ENCODE data around the gene FOXRED1. TPM values are rescaled to one million over a fixed set of nuclear protein-coding genes. Genes with fewer than 3 reads are reported as not detected.

The FOXRED1 gene
- total and polyA plus RNA-seq, 5 donors from 2014 or later: 13.9 to 33.3 (median 20.0) TPM

- H3K36me3 Mint-ChIP-seq: peaks cover 47% of the 10 kb centered on the region
- H3K27me3 Mint-ChIP-seq: no peaks in the 10 kb centered on the region
- peaks cover 21 to 48% (median 35%) of the 10 kb centered on the region in 4 donors for H3K4me1 Mint-ChIP-seq
- H3K9me3 ChIP-seq (ENCODE audit: control insufficient read depth in 2 of 2, low read length in 2 of 2): no peaks in the 10 kb centered on the region
- ATAC-seq (ENCODE audit: low read depth in 2 of 2): no peak
- no peaks in the 10 kb centered on the region for H3K27me3 ChIP-seq (ENCODE audit: control insufficient read depth, insufficient read depth, low read length)
- no peak for DNase-seq
- peaks cover 41% of the 10 kb centered on the region for H3K36me3 ChIP-seq (ENCODE audit: control insufficient read depth, insufficient read depth, low read length)
- H3K4me3 ChIP-seq (ENCODE audit: low read depth, low read length): no peak overlapping the region
- H3K9me3 Mint-ChIP-seq: peaks cover 0 to 4% (median 2%) of the 10 kb centered on the region in 7 donors
- peaks cover 7% of the 10 kb centered on the region for H3K4me1 ChIP-seq (ENCODE audit: control insufficient read depth, insufficient read depth, low read length, poor library complexity, severe bottlenecking)
- peak overlapping the region in 1 of 3 donors; percentile 35 for H3K27ac Mint-ChIP-seq
- H3K27ac ChIP-seq (ENCODE audit: insufficient read depth, low read length, poor library complexity, severe bottlenecking): no peak overlapping the region
- no peak overlapping the region for H3K4me3 Mint-ChIP-seq
These were observed 44.0 kb downstream of the FOXRED1 start for GRCh38 chr11:126312961-126313360.

GRCh38 chr11:126313826-126314225 is 44.9 kb downstream of the FOXRED1 start:
- ATAC-seq (ENCODE audit: low read depth in 2 of 2) (no peak), DNase-seq (no peak)
- Histone ChIP-seq H3K9me3 (ENCODE audit: control insufficient read depth in 2 of 2, low read length in 2 of 2) (no peaks in the 10 kb centered on the region), H3K4me3 (ENCODE audit: low read depth, low read length) (no peak overlapping the region), H3K27ac (ENCODE audit: insufficient read depth, low read length, poor library complexity, severe bottlenecking) (no peak overlapping the region), H3K4me1 (ENCODE audit: control insufficient read depth, insufficient read depth, low read length, poor library complexity, severe bottlenecking) (peaks cover 15% of the 10 kb centered on the region), H3K27me3 (ENCODE audit: control insufficient read depth, insufficient read depth, low read length) (no peaks in the 10 kb centered on the region), H3K36me3 (ENCODE audit: control insufficient read depth, insufficient read depth, low read length) (peaks cover 34% of the 10 kb centered on the region)
- Mint-ChIP-seq H3K36me3 (peaks cover 42% of the 10 kb centered on the region), H3K4me3 (no peak overlapping the region), H3K27ac (no peak overlapping the region), H3K27me3 (no peaks in the 10 kb centered on the region), H3K4me1 (peaks cover 25 to 53% (median 38%) of the 10 kb centered on the region in 4 donors), H3K9me3 (peaks cover 0 to 4% (median 2%) of the 10 kb centered on the region in 7 donors)

DNA sequence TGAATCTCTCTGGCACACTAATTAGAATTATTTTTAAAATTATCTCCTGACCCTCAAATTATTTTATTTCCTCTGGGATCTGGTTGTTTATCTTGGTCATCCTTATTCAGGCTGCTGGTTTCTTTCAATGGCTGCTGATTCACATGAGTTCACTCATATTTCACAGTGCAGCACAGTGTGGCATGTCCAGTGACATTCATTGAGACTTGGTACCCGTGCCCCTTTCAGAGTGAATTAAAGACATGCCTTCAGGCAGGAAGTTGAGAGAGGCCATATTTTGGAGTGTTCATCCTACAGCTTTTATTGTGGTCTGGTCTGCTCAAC is 48.4 kb downstream of the FOXRED1 start:
- peaks cover 26 to 46% (median 39%) of the 10 kb centered on the region in 4 donors for H3K4me1 Mint-ChIP-seq
- H3K9me3 Mint-ChIP-seq: peaks cover 0 to 4% (median 2%) of the 10 kb centered on the region in 7 donors
- peak overlapping the region in 3 of 4 donors; percentile 39 to 79 (median 49) for H3K4me3 Mint-ChIP-seq
- DNase-seq (no peak), ATAC-seq (ENCODE audit: low read depth in 2 of 2) (no peak)
- no peaks in the 10 kb centered on the region for H3K27me3 Mint-ChIP-seq
- Histone ChIP-seq H3K9me3 (ENCODE audit: control insufficient read depth in 2 of 2, low read length in 2 of 2) (no peaks in the 10 kb centered on the region), H3K27ac (ENCODE audit: insufficient read depth, low read length, poor library complexity, severe bottlenecking) (no peak overlapping the region), H3K4me1 (ENCODE audit: control insufficient read depth, insufficient read depth, low read length, poor library complexity, severe bottlenecking) (peaks cover 22% of the 10 kb centered on the region), H3K27me3 (ENCODE audit: control insufficient read depth, insufficient read depth, low read length) (no peaks in the 10 kb centered on the region), H3K4me3 (ENCODE audit: low read depth, low read length) (no peak overlapping the region), H3K36me3 (ENCODE audit: control insufficient read depth, insufficient read depth, low read length) (peaks cover 37% of the 10 kb centered on the region)
- peaks cover 39% of the 10 kb centered on the region for H3K36me3 Mint-ChIP-seq
- peak overlapping the region in 2 of 3 donors; percentile 64 to 72 for H3K27ac Mint-ChIP-seq

DNA sequence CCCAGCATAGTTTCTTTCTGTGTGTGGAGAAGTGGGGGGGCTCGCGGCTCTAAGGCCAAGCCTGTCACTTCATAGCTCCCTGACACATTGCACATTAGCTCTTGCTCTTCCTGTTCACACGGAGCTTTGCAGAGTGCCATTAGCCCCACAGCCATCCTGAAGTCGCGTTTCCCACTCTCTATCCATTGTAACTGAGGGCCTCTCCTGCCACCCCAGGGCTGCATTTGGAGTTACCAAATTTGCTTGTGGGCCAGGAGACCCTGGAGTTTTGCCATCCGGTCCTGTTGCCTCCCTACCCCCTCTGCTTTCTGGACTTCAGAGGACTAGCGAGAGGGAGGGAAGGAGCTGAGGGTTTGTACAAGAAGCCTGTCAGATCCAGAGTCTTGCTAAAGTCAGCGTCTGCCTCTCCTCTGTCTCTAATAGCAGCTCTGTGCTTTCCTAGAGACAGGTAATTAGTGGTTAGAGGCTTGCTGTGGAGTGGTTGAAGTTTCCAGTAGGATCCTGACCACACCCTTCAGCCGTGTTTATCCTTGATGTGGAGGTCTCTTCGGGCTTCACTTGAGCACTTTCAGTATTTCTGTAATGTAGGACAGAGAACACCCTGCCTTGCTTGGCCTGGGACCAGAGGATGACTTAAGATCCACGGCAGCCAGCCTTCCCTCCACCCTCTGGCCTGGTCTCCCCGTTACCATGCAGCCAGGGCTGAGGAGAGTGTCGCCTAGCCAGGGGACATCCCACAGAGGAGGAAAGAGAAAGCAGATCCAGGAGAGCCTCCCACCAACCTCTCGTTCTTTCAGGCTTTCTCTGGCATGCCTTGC is 49.0 kb downstream of the FOXRED1 start:
- H3K4me1 Mint-ChIP-seq: peaks cover 26 to 46% (median 39%) of the 10 kb centered on the region in 4 donors
- no peaks in the 10 kb centered on the region for H3K27me3 Mint-ChIP-seq
- ATAC-seq (ENCODE audit: low read depth in 2 of 2) (peak; percentile 32 to 56), DNase-seq (peak in 2 of 3 donors; percentile 3 to 36)
- H3K9me3 Mint-ChIP-seq: peaks cover 0 to 4% (median 2%) of the 10 kb centered on the region in 7 donors
- Histone ChIP-seq H3K27ac (ENCODE audit: insufficient read depth, low read length, poor library complexity, severe bottlenecking) (no peak overlapping the region), H3K4me3 (ENCODE audit: low read depth, low read length) (no peak overlapping the region), H3K36me3 (ENCODE audit: control insufficient read depth, insufficient read depth, low read length) (peaks cover 32% of the 10 kb centered on the region), H3K9me3 (ENCODE audit: control insufficient read depth in 2 of 2, low read length in 2 of 2) (no peaks in the 10 kb centered on the region), H3K27me3 (ENCODE audit: control insufficient read depth, insufficient read depth, low read length) (no peaks in the 10 kb centered on the region), H3K4me1 (ENCODE audit: control insufficient read depth, insufficient read depth, low read length, poor library complexity, severe bottlenecking) (peaks cover 22% of the 10 kb centered on the region)
- peak overlapping the region in 3 of 4 donors; percentile 39 to 79 (median 49) for H3K4me3 Mint-ChIP-seq
- peaks cover 39% of the 10 kb centered on the region for H3K36me3 Mint-ChIP-seq
- peak overlapping the region; percentile 64 to 83 (median 80) for H3K27ac Mint-ChIP-seq

GRCh38 chr11:126318574-126319373 is 49.8 kb downstream of the FOXRED1 start:
- H3K27me3 Mint-ChIP-seq: no peaks in the 10 kb centered on the region
- Histone ChIP-seq H3K4me1 (ENCODE audit: control insufficient read depth, insufficient read depth, low read length, poor library complexity, severe bottlenecking) (peaks cover 22% of the 10 kb centered on the region), H3K27ac (ENCODE audit: insufficient read depth, low read length, poor library complexity, severe bottlenecking) (no peak overlapping the region), H3K9me3 (ENCODE audit: control insufficient read depth in 2 of 2, low read length in 2 of 2) (no peaks in the 10 kb centered on the region), H3K36me3 (ENCODE audit: control insufficient read depth, insufficient read depth, low read length) (peaks cover 27% of the 10 kb centered on the region), H3K4me3 (ENCODE audit: low read depth, low read length) (peak overlapping the region; percentile 41), H3K27me3 (ENCODE audit: control insufficient read depth, insufficient read depth, low read length) (no peaks in the 10 kb centered on the region)
- H3K4me3 Mint-ChIP-seq: peak overlapping the region in 3 of 4 donors; percentile 2 to 79 (median 39)
- peak in 1 of 3 donors; percentile 39 for DNase-seq
- peaks cover 35% of the 10 kb centered on the region for H3K36me3 Mint-ChIP-seq
- peak overlapping the region; percentile 64 to 83 (median 80) for H3K27ac Mint-ChIP-seq
- H3K9me3 Mint-ChIP-seq: peaks cover 0 to 4% (median 0%) of the 10 kb centered on the region in 7 donors
- peaks cover 26 to 48% (median 38%) of the 10 kb centered on the region in 4 donors for H3K4me1 Mint-ChIP-seq
- ATAC-seq (ENCODE audit: low read depth in 2 of 2): peak; percentile 54 to 65

GRCh38 chr11:126319374-126319740 is 50.4 kb downstream of the FOXRED1 start:
- H3K9me3 ChIP-seq (ENCODE audit: control insufficient read depth in 2 of 2, low read length in 2 of 2): no peaks in the 10 kb centered on the region
- peaks cover 26 to 44% (median 36%) of the 10 kb centered on the region in 4 donors for H3K4me1 Mint-ChIP-seq
- peak overlapping the region in 2 of 3 donors; percentile 32 to 64 for H3K27ac Mint-ChIP-seq
- H3K4me1 ChIP-seq (ENCODE audit: control insufficient read depth, insufficient read depth, low read length, poor library complexity, severe bottlenecking): peaks cover 22% of the 10 kb centered on the region
- H3K9me3 Mint-ChIP-seq: peaks cover 0 to 4% (median 0%) of the 10 kb centered on the region in 7 donors
- H3K27ac ChIP-seq (ENCODE audit: insufficient read depth, low read length, poor library complexity, severe bottlenecking): no peak overlapping the region
- H3K36me3 Mint-ChIP-seq: peaks cover 30% of the 10 kb centered on the region
- peaks cover 22% of the 10 kb centered on the region for H3K36me3 ChIP-seq (ENCODE audit: control insufficient read depth, insufficient read depth, low read length)
- no peak for DNase-seq
- no peak for ATAC-seq (ENCODE audit: low read depth in 2 of 2)
- no peak overlapping the region for H3K4me3 ChIP-seq (ENCODE audit: low read depth, low read length)
- peak overlapping the region in 1 of 4 donors; percentile 79 for H3K4me3 Mint-ChIP-seq
- no peaks in the 10 kb centered on the region for H3K27me3 Mint-ChIP-seq
- H3K27me3 ChIP-seq (ENCODE audit: control insufficient read depth, insufficient read depth, low read length): no peaks in the 10 kb centered on the region

DNA sequence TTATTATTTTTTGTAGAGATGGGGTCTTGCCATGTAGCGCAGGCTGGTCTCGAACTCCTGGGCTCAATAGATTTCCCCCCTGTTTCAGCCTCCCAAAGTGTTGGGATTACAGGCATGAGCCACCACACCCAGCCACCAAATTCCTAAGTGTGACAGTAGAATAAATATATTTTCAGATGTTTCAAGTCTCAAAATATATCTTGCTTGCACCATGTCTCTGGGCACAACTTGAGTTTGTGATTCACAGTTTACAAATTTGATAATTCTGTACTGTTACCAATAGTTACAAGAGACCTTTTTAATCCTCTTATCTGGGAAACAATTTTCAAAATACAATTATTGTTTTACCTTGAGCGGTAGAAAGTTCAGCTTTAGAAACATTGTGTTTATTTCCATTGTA is 54.0 kb downstream of the FOXRED1 start:
- Histone ChIP-seq H3K4me3 (ENCODE audit: low read depth, low read length) (no peak overlapping the region), H3K36me3 (ENCODE audit: control insufficient read depth, insufficient read depth, low read length) (peaks cover 14% of the 10 kb centered on the region), H3K27ac (ENCODE audit: insufficient read depth, low read length, poor library complexity, severe bottlenecking) (no peak overlapping the region), H3K9me3 (ENCODE audit: control insufficient read depth in 2 of 2, low read length in 2 of 2) (no peaks in the 10 kb centered on the region), H3K4me1 (ENCODE audit: control insufficient read depth, insufficient read depth, low read length, poor library complexity, severe bottlenecking) (peaks cover 15% of the 10 kb centered on the region), H3K27me3 (ENCODE audit: control insufficient read depth, insufficient read depth, low read length) (no peaks in the 10 kb centered on the region)
- DNase-seq: no peak
- Mint-ChIP-seq H3K36me3 (peaks cover 28% of the 10 kb centered on the region), H3K9me3 (no peaks in the 10 kb centered on the region), H3K4me3 (no peak overlapping the region), H3K4me1 (peaks cover 25 to 38% (median 27%) of the 10 kb centered on the region in 4 donors), H3K27me3 (no peaks in the 10 kb centered on the region), H3K27ac (no peak overlapping the region)
- no peak for ATAC-seq (ENCODE audit: low read depth in 2 of 2)

Measured in CD4-positive, CD25-positive, alpha-beta regulatory T cell (primary cell).